Mesenchymal stem cell (in vitro differentiated cells and primary cell): ENCODE data around the gene ABCB9.

Source experiments
- DNase-seq: peaks from one replicate; pipeline ENCODE4 v3.0.0-alpha.2; 2013
- H2AFZ ChIP-seq: one replicate; pipeline ENCODE4 v1.6.1; 2013; ENCODE audit warnings: low read depth, mild to moderate bottlenecking, control low read depth, inconsistent platforms, low read length, moderate library complexity
- H2AK5ac ChIP-seq: 2 replicates; pipeline ENCODE4 v1.6.1; 2013; ENCODE audit warnings: low read length, moderate library complexity, mild to moderate bottlenecking, inconsistent platforms; ENCODE audit not compliant: severe bottlenecking
- H2BK120ac ChIP-seq: one replicate; pipeline ENCODE4 v1.6.1; 2013; ENCODE audit warnings: low read depth, mild to moderate bottlenecking, inconsistent platforms, low read length, moderate library complexity
- H2BK12ac ChIP-seq, 2 experiments: one replicate each; pipeline ENCODE4 v1.6.1; 2013; ENCODE audit warnings: inconsistent platforms in 2 of 2, low read length in 2 of 2, mild to moderate bottlenecking in 2 of 2, moderate library complexity in 2 of 2, control low read depth in 1 of 2
- H2BK15ac ChIP-seq: one replicate; pipeline ENCODE4 v1.6.1; 2013; ENCODE audit warnings: mild to moderate bottlenecking, low read depth, inconsistent platforms; ENCODE audit not compliant: poor library complexity, severe bottlenecking
- H2BK5ac ChIP-seq: 2 replicates; pipeline ENCODE4 v1.6.1; 2013; ENCODE audit warnings: low read depth, mild to moderate bottlenecking, low read length, control low read depth, inconsistent platforms; ENCODE audit not compliant: poor library complexity, severe bottlenecking
- H3K14ac ChIP-seq, 2 experiments: one replicate each; pipeline ENCODE4 v1.6.1; 2013; ENCODE audit warnings: inconsistent platforms in 2 of 2, low read length in 2 of 2, control low read depth in 1 of 2, mild to moderate bottlenecking in 1 of 2, moderate library complexity in 1 of 2
- H3K18ac ChIP-seq, 2 experiments: one replicate each; pipeline ENCODE4 v1.6.1; 2013; ENCODE audit warnings: inconsistent platforms in 2 of 2, low read length in 2 of 2, control low read depth in 1 of 2, low read depth in 1 of 2, mild to moderate bottlenecking in 1 of 2
- H3K23ac ChIP-seq, 2 experiments: one replicate each; pipeline ENCODE4 v1.6.1; 2013; ENCODE audit warnings: inconsistent platforms in 2 of 2, low read length in 2 of 2, mild to moderate bottlenecking in 2 of 2, moderate library complexity in 2 of 2, control low read depth in 1 of 2
- H3K27ac ChIP-seq: 2 replicates; pipeline ENCODE4 v1.5.1; 2013; ENCODE audit warnings: mild to moderate bottlenecking, moderate library complexity, low read length, control low read depth, inconsistent platforms; ENCODE audit not compliant: poor library complexity, severe bottlenecking
- H3K27me3 ChIP-seq, 2 experiments: 2 replicates each; pipeline versions ENCODE4 v1.6.1 to v1.7.0; 2013; ENCODE audit warnings: low read length in 2 of 2, mild to moderate bottlenecking in 2 of 2, moderate library complexity in 2 of 2, control low read depth in 1 of 2, inconsistent platforms in 1 of 2; ENCODE audit not compliant: control insufficient read depth in 1 of 2, insufficient read depth in 1 of 2
- H3K36me3 ChIP-seq, 2 experiments: 2 replicates each; pipeline versions ENCODE4 v1.6.1 to v1.7.0; 2013; ENCODE audit warnings: low read length in 2 of 2, control low read depth in 1 of 2, inconsistent platforms in 1 of 2, low read depth in 1 of 2, mild to moderate bottlenecking in 1 of 2; ENCODE audit not compliant: insufficient read depth in 2 of 2, control insufficient read depth in 1 of 2
- H3K4ac ChIP-seq, 2 experiments: one replicate each; pipeline ENCODE4 v1.6.1; 2013; ENCODE audit warnings: inconsistent platforms in 2 of 2, low read length in 2 of 2, mild to moderate bottlenecking in 2 of 2, moderate library complexity in 2 of 2, control low read depth in 1 of 2, low read depth in 1 of 2
- H3K4me1 ChIP-seq: 2 replicates; pipeline ENCODE4 v1.6.1; 2013; ENCODE audit warnings: low read depth, low read length, control low read depth; ENCODE audit not compliant: control insufficient read depth, insufficient read depth
- H3K4me2 ChIP-seq: 2 replicates; pipeline ENCODE4 v1.6.1; 2013; ENCODE audit warnings: low read length, mild to moderate bottlenecking, inconsistent platforms; ENCODE audit not compliant: poor library complexity, severe bottlenecking
- H3K4me3 ChIP-seq, 2 experiments: 2 replicates each; pipeline versions ENCODE4 v1.5.1 to v1.7.0; 2013; ENCODE audit warnings: low read length in 2 of 2, mild to moderate bottlenecking in 2 of 2, control low read depth in 1 of 2, low read depth in 1 of 2; ENCODE audit not compliant: insufficient read depth in 1 of 2
- H3K79me1 ChIP-seq: replicated peaks from 2 replicates; pipeline ENCODE4 v1.6.1; 2013; ENCODE audit warnings: mild to moderate bottlenecking, control low read depth, low read length, inconsistent platforms; ENCODE audit not compliant: poor library complexity, severe bottlenecking
- H3K9ac ChIP-seq: 2 replicates; pipeline ENCODE4 v1.7.0; 2013; ENCODE audit warnings: mild to moderate bottlenecking, low read length, moderate library complexity
- H3K9me3 ChIP-seq: 2 replicates; pipeline ENCODE4 v1.7.0; 2013; ENCODE audit warnings: mild to moderate bottlenecking, low read length; ENCODE audit not compliant: control insufficient read depth
- H4K8ac ChIP-seq: one replicate; pipeline ENCODE4 v1.6.1; 2013; ENCODE audit warnings: inconsistent platforms, mild to moderate bottlenecking, low read length, moderate library complexity
- H4K91ac ChIP-seq: one replicate; pipeline ENCODE4 v1.6.1; 2013; ENCODE audit warnings: mild to moderate bottlenecking, low read length, inconsistent platforms
- WGBS: methylation state at CpG from one replicate; pipeline ENCODE4 v1.1.7; 2013; ENCODE audit warnings: mixed read lengths; 5-methylcytosine and 5-hydroxymethylcytosine counted together

Gene ABCB9

DNA sequence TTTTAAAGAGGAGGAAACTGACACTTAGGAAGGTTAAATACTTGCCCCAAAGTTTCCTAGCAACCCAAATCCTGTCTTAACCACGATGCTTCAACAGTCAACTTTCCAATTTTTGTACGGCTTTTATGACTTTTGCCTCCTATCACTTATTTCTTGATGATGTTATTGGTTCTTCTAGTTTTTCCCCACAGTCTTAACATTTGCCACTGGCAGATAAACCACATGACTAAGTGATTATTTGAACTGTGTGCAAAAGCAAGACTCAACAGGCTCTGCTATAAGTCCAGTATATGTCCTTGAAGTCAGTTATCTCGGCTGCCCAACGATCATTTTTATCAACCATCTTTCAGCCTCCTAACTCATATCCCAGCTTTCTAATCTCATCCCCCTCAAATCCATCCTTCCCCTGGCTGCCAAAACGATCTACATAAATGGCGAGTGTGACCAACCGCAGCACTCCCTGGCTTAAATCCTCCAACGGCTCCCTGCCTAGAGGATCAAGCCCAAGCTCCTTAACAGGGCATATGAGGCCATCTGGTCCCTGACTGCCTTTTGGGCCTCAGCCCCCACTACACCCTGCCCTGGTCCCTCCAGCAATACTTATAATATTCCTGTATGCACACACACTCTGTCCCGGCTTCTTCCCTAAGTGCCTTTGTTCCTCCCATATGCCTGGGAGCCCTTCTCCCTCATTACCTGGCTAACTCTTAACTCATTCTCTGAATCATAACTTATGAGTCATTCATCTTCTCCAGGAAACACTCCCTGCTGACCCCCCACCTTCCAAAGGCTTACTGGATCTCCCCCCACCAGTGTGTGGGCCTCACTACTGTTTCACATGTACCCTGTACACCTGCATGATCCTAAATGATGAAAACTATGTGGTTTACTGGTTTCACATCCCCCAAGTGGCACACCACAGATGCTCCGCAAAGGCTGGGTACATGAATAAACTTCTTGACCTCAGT is 79.1 kb downstream of the ABCB9 start:
- Histone ChIP-seq H3K4me1 (peaks cover 22% of the 10 kb centered on the region), H3K27ac (peak overlapping the region; percentile 83), H2AK5ac (peak overlapping the region; percentile 93), H2BK15ac (peak overlapping the region; percentile 77), H3K4me2 (peak overlapping the region; percentile 32), H2BK12ac (peak overlapping the region; percentile 12 to 83), H3K4me3 (peak overlapping the region in 1 of 2 experiments; percentile 4), H3K4ac (peak overlapping the region in 1 of 2 experiments; percentile 35), H2BK5ac (no peak overlapping the region), H3K18ac (peak overlapping the region; percentile 37), H3K14ac (peak overlapping the region in 1 of 2 experiments; percentile 53), H2AFZ (no peak overlapping the region), H2BK120ac (peak overlapping the region; percentile 27), H3K9ac (no peak overlapping the region), H4K8ac (peak overlapping the region; percentile 81), H4K91ac (peak overlapping the region; percentile 96), H3K79me1 (peaks cover 3% of the 10 kb centered on the region), H3K36me3 (no peaks in the 10 kb centered on the region), H3K23ac (peak overlapping the region in 1 of 2 experiments; percentile 60), H3K9me3 (no peaks in the 10 kb centered on the region), H3K27me3 (no peaks in the 10 kb centered on the region)
- DNase-seq = peak; percentile 72
- 69% methylated on average over 8 of the region's 10 CpGs for WGBS

DNA sequence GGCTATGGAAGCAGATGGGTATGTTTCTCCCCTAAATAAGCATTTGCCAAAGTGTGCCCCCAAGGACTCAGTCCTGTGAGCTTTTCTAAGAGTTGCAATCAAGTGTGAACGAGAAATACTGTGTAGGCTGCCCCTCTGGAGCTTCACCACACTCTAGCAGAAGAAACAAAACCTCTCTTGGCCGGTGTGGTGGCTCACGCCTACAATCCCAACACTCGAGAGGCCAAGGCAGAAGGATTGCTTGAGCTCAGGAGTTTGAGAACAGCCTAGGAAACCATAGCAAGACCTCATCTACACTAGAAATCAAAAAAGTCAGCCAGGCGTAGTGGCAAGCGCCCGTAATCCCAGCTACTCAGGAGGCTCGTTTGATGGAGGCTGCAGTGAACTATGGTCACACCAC is 80.1 kb downstream of the ABCB9 start:
- no peaks in the 10 kb centered on the region for H3K27me3 ChIP-seq
- H3K36me3 ChIP-seq = no peaks in the 10 kb centered on the region
- H3K79me1 ChIP-seq = peaks cover 7% of the 10 kb centered on the region
- WGBS = 98% methylated on average over 8 of the region's 8 CpGs
- no peak overlapping the region for H4K8ac ChIP-seq
- H3K9ac ChIP-seq = no peak overlapping the region
- no peak overlapping the region for H2AFZ ChIP-seq
- H3K27ac ChIP-seq = peak overlapping the region; percentile 48
- H2BK5ac ChIP-seq = no peak overlapping the region
- H3K4me2 ChIP-seq = no peak overlapping the region
- peak overlapping the region; percentile 34 for H4K91ac ChIP-seq
- H3K14ac ChIP-seq = no peak overlapping the region
- peak overlapping the region; percentile 91 for H2AK5ac ChIP-seq
- no peak overlapping the region for H3K4me3 ChIP-seq
- H3K4me1 ChIP-seq = peaks cover 25% of the 10 kb centered on the region
- no peak overlapping the region for H3K18ac ChIP-seq
- H2BK15ac ChIP-seq = no peak overlapping the region
- H3K9me3 ChIP-seq = no peaks in the 10 kb centered on the region
- no peak overlapping the region for H2BK120ac ChIP-seq
- H3K4ac ChIP-seq = peak overlapping the region in 1 of 2 experiments; percentile 71
- H2BK12ac ChIP-seq = peak overlapping the region in 1 of 2 experiments; percentile 1
- no peak for DNase-seq
- H3K23ac ChIP-seq = no peak overlapping the region

DNA sequence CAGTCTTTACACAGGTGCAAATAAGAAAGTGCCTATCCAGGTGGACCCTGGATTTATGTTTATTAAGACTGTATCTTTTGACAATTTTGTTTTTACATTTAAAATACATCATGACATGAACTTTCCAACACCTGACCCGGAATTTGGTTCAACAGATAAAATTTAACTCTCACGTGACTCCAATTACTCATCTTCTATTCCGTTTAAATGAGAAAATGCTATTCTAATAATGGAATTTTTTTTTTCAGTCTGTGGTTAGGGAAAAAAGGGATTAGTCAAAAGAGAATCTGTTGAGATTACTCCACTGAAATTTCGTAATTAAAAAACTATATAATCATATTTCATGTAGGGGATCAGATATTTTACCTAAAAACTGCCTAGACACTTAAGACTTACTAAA is 81.4 kb downstream of the ABCB9 start:
- H3K23ac ChIP-seq = no peak overlapping the region
- no peak overlapping the region for H2AK5ac ChIP-seq
- H4K8ac ChIP-seq = no peak overlapping the region
- no peaks in the 10 kb centered on the region for H3K27me3 ChIP-seq
- no peak overlapping the region for H3K4me2 ChIP-seq
- H3K4ac ChIP-seq = no peak overlapping the region
- H3K9me3 ChIP-seq = no peaks in the 10 kb centered on the region
- H3K14ac ChIP-seq = no peak overlapping the region
- no peak overlapping the region for H2BK120ac ChIP-seq
- peaks cover 7% of the 10 kb centered on the region for H3K79me1 ChIP-seq
- DNase-seq = no peak
- no peak overlapping the region for H2AFZ ChIP-seq
- peak overlapping the region; percentile 32 for H3K9ac ChIP-seq
- H3K18ac ChIP-seq = no peak overlapping the region
- H3K27ac ChIP-seq = no peak overlapping the region
- no peak overlapping the region for H2BK5ac ChIP-seq
- no peak overlapping the region for H2BK12ac ChIP-seq
- WGBS = no CpG with 5 or more reads among the region's 4 CpGs
- no peak overlapping the region for H3K4me3 ChIP-seq
- peaks cover 32% of the 10 kb centered on the region for H3K4me1 ChIP-seq
- no peaks in the 10 kb centered on the region for H3K36me3 ChIP-seq
- no peak overlapping the region for H2BK15ac ChIP-seq
- no peak overlapping the region for H4K91ac ChIP-seq

DNA sequence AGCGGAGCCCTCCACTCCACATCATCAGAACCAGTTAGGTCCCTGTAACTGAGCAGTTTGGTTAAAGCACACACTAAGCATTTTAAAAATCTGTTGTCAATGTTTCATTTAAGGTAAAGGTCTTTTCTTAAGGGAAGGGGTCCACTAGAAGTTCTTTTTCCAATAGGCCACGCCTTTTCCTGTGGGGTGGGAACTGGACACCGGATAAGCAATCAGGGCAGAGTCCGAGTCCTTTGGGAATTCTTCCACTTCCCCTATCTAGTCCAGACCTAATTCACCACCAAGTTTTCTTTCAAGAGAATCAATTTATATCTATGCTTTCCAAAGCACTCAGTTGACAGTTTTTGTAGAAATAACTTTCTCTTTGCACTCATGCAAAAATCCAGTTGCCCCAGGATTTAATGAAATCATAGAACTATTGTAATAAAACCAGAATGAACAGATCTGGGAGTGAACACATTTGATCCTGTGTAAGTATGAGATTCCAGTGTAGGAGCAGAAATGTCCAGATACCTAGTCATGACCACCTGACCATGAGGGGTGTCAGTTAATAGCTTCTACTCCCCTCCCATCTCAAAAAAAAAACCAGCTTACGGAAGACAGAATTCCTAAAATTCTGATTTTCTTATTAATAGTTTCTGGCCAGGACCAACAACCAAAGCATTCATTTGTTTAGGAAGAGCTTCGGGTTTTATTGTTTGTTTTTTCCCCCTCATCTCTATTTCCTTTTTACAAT is 82.0 kb downstream of the ABCB9 start:
- no peak overlapping the region for H2AK5ac ChIP-seq

More for the DNA sequence above, 82.0 kb downstream of the ABCB9 start:
- Histone ChIP-seq H3K23ac (no peak overlapping the region), H3K4me2 (no peak overlapping the region), H2BK5ac (no peak overlapping the region), H3K18ac (no peak overlapping the region), H3K14ac (no peak overlapping the region), H3K4me1 (peaks cover 36% of the 10 kb centered on the region), H4K91ac (no peak overlapping the region), H4K8ac (no peak overlapping the region), H2BK15ac (no peak overlapping the region), H3K4me3 (no peak overlapping the region), H3K9me3 (no peaks in the 10 kb centered on the region), H3K9ac (peak overlapping the region; percentile 12), H3K27ac (no peak overlapping the region), H3K36me3 (peaks cover 0 to 2% of the 10 kb centered on the region in 2 experiments), H2AFZ (no peak overlapping the region), H3K4ac (no peak overlapping the region), H2BK12ac (no peak overlapping the region), H2BK120ac (no peak overlapping the region), H3K27me3 (no peaks in the 10 kb centered on the region), H3K79me1 (peaks cover 7% of the 10 kb centered on the region)
- no peak for DNase-seq
- 87% methylated on average over 6 of the region's 6 CpGs for WGBS
